ENCODE measurements around the gene MAGEA6.
"Not testable (repeated sequence)": the region's sequence is repeated elsewhere in the genome, so short reads cannot be mapped to it uniquely, and the experiment has no call there.

The MAGEA6 gene

GRCh38 chrX:152769549-152770289, at the start of gene MAGEA6:
Gene MAGEA6, minus strand, starts transcription at chrX:152769689. Its CDS starts 2,039 bp downstream, at chrX:152767650.
- not testable (repeated sequence) for DNase-seq

DNA sequence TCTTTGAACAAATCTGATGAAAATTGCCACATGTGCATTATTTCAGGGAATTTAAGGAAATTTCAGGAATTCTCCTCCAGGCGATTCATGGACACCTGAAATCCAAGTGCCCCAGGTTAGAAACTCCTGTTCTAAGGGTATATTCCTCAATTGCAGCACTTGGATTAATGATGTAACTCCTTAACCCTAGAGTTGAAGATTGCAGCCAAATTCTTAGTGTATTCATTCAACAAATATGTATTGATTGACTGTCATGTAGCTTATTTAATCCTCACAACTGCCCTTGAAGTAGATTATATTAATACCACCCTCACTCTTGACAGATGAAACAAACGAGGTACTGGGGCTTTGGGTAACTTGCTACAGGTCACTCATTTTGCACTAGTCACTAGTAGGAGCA, 49.8 kb upstream of the MAGEA6 start:
- DNase-seq = no peak

DNA sequence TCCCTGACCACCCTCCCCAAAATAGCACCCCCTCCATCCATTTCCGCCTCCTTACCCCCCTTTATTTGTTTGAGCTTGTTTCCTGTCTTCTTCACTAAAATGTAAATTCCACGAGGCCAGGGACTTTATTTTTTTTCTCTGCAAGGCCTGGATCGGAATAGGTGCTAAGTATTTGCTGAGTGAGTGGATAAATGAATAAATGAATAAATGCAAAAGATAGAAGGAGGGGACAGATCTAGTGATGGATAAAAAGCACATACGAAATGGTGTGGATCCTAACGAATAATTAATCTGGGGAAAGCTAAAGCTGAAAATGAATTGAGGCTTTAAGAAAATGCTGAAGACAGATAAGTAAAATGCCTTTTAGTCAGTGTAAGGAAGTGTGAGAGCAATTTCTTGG, 48.9 kb upstream of the MAGEA6 start:
- DNase-seq = no peak

DNA sequence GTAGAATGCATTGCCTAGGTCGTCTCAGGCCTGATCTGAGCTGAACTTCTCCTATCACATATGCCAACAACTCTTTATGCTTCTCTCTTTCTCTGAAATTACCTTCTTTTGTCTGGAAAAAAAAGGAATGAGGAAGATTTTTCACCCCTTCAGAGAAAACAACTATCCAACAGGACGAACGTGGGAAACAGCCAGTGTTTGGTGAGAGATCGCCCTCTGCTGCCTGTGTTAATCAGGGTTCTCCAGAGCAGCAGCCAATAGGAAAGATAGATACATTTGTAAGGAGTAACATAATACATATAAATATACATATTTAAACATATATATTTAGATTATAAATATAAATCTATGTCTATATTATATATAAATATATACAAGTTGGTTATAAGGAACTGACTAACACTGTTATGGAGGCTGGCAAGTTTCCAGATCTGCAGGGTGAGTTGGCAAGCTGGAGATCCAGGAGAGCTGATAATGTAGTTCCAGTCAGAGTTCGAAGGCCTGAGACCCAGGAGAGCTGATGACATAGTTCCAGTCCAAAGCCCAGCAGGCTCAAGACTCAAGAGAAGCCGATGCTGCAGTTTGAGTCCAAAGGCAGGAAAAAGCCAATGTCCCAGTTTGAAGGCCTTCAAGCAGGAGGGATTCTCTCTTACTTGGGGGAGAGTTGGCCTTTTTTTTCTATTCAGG, 47.7 kb upstream of the MAGEA6 start:
- DNase-seq = peak; percentile 60

DNA sequence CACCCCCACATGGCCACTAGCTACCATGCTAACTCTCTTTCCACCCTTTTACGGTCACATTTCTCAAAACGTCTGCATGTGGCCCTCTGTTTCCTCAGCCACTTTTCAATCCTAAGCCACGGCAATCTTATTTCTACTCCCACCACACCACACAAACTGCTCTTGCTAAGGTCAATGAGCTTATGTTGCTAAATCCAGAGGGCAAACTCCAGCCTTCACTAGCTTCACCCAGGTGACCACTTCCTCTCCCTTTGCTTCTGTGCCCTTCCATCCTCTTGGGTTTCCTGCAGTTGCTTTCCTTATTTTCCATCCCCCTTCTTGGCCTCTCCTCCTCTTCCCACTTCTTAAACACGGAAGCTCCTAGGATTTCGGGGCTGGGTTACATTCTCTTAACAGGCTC, 44.6 kb upstream of the MAGEA6 start:
- no peak for DNase-seq

- DNase-seq = no peak
Observed at GRCh38 chrX:152813206-152813605, 43.7 kb upstream of the MAGEA6 start.

GRCh38 chrX:152810403-152810802, 40.9 kb upstream of the MAGEA6 start:
- DNase-seq = peak; percentile 68

DNA sequence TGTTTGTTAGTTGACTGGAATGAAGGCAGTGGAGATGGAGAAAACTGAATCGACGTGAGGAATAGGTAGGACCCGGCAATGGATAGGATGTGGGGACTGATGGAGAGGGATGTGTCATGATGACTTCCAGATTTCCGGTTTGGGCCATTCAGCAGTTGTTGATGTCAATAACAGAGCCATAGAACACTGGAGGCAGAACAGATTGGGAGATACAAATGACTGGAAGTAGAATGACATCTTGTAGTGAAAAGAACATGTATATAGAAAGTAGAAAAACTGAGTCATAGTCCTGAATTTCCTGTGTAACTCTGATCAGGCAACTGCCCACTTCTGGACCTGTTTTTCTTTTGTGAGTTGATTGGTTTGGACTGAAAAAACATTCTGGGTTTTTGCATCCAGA, 36.5 kb upstream of the MAGEA6 start:
- DNase-seq = no peak

GRCh38 chrX:152798945-152799344, 29.5 kb upstream of the MAGEA6 start:
- no peak for DNase-seq

- DNase-seq = not testable (repeated sequence)
Observed at GRCh38 chrX:152787062-152787461, 17.6 kb upstream of the MAGEA6 start.

DNA sequence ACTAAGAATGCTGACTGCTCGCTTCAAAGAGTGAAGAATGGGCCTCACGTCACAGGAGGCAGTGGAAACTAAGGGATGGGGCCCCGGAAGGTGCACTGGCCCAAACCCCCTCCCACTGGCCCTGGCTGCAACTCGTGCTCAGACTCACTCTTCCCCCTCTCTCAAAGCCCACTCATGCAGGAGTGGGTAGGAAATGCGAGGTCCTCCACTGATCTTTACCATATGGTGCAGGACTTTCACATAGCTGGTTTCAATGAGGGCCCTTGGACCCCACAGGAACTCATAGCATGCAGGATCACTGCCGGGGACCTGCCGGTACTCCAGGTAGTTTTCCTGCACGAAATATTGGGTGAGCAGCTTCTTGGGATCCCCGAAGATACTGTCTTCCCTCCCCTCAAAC, 2.9 kb downstream of the MAGEA6 start:
- DNase-seq = not testable (repeated sequence)

DNA sequence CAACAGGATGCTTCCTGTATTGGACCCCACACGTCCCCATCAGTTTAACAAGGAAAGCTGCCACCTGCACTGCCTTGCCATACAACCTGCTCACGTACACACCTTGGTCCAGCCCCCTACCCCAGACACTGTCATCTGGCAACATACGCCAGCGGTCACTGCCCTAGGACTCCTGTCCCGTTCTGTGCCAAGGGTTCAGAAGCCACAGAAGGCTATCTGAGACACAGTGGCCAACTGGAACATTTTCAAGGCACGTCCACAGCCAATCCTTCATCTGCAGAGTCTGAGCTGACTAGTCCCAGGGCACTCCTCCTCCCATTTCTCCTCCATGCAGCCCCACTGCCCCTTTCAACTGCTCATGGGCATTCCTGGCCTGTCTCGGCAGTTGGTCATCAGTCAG, 7.9 kb downstream of the MAGEA6 start:
- not testable (repeated sequence) for DNase-seq

- DNase-seq = not testable (repeated sequence)
Observed at GRCh38 chrX:152759544-152759943, 9.9 kb downstream of the MAGEA6 start.

GRCh38 chrX:152758918-152759317, 10.6 kb downstream of the MAGEA6 start, which contains the start of gene CSAG3:
Gene CSAG3, plus strand, starts transcription at chrX:152759218.
- DNase-seq = not testable (repeated sequence)

- DNase-seq = not testable (repeated sequence)
Observed at GRCh38 chrX:152754871-152755270, 14.6 kb downstream of the MAGEA6 start.

DNA sequence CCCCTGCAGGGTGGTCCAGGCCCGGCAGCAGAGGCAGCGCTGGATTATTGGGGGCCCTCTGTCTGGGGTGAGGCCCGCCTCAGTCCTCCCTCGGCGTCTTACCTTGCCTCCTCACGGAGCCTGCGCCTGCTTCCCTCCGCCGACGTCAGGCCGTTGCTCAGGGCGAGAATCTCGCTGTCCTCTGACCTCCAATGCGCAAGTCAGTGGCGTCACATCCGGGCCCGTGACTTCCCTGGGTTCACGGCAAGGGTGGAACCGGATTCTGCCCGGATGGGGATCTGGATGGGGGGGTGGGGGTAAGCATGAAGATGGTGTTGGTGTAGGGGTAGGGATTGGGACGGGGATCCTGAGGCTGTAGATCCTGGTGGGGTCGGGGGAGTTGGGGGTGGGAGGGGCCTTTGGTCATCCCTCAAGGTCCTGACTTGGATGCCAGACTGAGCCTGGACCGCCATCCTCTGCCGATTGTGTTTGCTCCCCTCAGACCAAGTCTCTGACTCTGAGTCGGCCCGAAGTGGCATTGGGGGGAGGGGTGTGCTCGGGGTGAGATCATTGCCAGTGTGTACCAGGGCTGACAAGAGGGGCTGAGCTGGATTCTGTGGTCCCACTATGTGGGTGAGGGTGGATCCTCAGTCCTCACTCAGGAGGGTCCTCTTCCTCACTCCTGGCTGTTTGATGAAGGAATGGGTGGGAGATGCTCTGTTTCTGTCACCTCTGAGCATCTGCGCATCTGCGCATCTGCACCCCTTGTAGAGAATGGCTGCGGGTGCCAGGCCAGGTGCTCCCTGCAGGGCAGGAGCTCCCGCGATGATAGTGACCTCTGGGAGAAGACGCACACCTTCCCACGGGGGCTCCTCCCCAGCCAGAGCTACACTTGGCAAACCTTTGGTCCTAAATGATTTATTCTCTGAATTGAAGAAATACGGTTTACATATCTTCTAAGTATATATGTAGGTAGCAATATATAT, 15.5 kb downstream of the MAGEA6 start, which contains the start of gene MAGEA2:
Gene MAGEA2 (minus strand): TSS at position 157 of the 965 bp plus-strand sequence. CDS start 2,479 bp downstream, outside the sequence.
- DNase-seq = not testable (repeated sequence)

DNA sequence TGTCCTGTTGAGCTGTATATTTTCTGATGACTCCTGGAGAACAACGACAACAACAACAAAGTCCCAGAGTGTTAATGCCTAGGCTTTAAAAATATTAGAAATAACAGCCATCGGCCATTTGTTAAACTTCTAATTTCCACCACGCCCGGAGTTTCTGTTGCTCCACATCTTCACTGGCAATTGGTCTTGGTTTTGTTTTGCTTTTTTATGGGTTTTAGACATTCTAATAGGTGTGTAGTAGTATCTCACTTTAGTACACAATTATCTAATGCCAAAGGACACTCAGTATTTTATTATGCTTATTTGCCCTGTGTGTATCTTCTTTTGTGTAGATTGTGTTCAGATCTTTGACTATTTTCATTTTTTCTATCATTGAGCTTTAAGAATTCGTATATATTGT, 30.9 kb downstream of the MAGEA6 start:
- DNase-seq = no peak

DNA sequence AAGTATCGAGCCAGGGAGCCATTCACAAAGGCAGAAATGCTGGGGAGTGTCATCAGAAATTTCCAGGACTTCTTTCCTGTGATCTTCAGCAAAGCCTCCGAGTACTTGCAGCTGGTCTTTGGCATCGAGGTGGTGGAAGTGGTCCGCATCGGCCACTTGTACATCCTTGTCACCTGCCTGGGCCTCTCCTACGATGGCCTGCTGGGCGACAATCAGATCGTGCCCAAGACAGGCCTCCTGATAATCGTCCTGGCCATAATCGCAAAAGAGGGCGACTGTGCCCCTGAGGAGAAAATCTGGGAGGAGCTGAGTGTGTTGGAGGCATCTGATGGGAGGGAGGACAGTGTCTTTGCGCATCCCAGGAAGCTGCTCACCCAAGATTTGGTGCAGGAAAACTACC, 33.0 kb downstream of the MAGEA6 start:
- not testable (repeated sequence) for DNase-seq

DNA sequence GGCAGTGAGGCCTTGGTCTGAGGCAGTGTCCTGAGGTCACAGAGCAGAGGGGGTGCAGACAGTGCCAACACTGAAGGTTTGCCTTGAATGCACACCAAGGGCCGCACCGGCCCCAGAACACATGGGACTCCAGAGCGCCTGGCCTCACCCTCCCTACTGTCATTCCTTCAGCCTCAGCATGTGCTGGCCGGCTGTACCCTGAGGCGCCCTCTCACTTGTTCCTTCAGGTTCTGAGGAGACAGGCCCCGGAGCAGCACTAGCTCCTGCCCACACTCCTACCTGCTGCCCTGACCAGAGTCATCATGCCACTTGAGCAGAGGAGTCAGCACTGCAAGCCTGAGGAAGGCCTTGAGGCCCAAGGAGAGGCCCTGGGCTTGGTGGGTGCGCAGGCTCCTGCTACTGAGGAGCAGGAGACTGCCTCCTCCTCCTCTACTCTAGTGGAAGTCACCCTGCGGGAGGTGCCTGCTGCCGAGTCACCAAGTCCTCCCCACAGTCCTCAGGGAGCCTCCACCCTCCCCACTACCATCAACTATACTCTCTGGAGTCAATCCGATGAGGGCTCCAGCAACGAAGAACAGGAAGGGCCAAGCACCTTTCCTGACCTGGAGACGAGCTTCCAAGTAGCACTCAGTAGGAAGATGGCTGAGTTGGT, 33.5 kb downstream of the MAGEA6 start:
- DNase-seq = no peak

- DNase-seq = no peak
Observed at GRCh38 chrX:152735101-152735500, 34.4 kb downstream of the MAGEA6 start.

DNA sequence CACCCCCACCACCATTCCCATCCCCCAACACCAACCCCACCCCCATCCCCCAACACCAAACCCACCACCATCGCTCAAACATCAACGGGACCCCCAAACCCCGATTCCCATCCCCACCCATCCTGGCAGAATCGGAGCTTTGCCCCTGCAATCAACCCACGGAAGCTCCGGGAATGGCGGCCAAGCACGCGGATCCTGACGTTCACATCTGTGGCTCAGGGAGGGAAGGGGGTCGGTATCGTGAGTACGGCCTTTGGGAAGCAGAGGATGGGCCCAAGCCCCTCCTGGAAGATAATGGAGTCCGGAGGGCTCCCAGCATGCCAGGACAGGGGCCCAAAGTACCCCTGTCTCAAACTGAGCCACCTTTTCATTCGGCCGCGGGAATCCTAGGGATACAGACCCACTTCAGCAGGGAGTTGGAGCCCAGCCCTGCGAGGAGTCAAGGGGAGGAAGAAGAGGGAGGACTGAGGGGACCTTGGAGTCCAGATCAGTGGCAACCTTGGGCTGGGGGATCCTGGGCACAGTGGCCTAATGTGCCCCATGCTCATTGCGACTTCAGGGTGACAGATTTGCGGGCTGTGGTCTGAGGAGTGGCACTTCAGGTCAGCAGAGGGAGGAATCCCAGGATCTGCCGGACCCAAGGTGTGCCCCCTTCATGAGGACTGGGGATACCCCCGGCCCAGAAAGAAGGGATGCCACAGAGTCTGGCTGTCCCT, 35.2 kb downstream of the MAGEA6 start:
- DNase-seq = not testable (repeated sequence)

Data from eye (tissue), 1 donor.